ENCODE results near the gene ARHGEF38.

Gene ARHGEF38

GRCh38 chr4:105569057-105569865, 16.8 kb downstream of the ARHGEF38 start:
- POLR2A ChIA-PET (ENCODE audit: low non-redundant PET), result no interaction called here

GRCh38 chr4:105569866-105570236, 17.4 kb downstream of the ARHGEF38 start:
- CTCF ChIA-PET, result no interaction called here
- TF ChIP-seq CTCF (conservative IDR thresholded peaks at IDR 0.05; ENCODE audit: low read depth), result no peak
- no peak for DNase-seq (ENCODE audit: low spot score)
- no peak overlapping the region for H3K27ac ChIP-seq
- POLR2A ChIA-PET (ENCODE audit: low non-redundant PET), result no interaction called here

More at GRCh38 chr4:105569057-105569865, 16.8 kb downstream of the ARHGEF38 start:
- H3K27ac ChIP-seq, result no peak overlapping the region
- no peak for DNase-seq (ENCODE audit: low spot score)
- CTCF ChIA-PET, result no interaction called here
- TF ChIP-seq CTCF (conservative IDR thresholded peaks at IDR 0.05; ENCODE audit: low read depth), result no peak

GRCh38 chr4:105572296-105572695, 19.9 kb downstream of the ARHGEF38 start:
- no peak for DNase-seq (ENCODE audit: low spot score)
- CTCF ChIA-PET, result no interaction called here
- POLR2A ChIA-PET (ENCODE audit: low non-redundant PET), result no interaction called here
- no peak overlapping the region for H3K27ac ChIP-seq
- TF ChIP-seq CTCF (conservative IDR thresholded peaks at IDR 0.05; ENCODE audit: low read depth), result no peak

- no peak for DNase-seq (ENCODE audit: low spot score)
- no peak for TF ChIP-seq CTCF (conservative IDR thresholded peaks at IDR 0.05; ENCODE audit: low read depth)
- H3K27ac ChIP-seq, result no peak overlapping the region
- ChIA-PET POLR2A (ENCODE audit: low non-redundant PET) (no interaction called here), CTCF (no interaction called here)
These were observed 34.4 kb downstream of the ARHGEF38 start for GRCh38 chr4:105586638-105587328.

GRCh38 chr4:105587841-105588240, 35.4 kb downstream of the ARHGEF38 start:
- no peak overlapping the region for H3K27ac ChIP-seq
- ChIA-PET POLR2A (ENCODE audit: low non-redundant PET) (no interaction called here), CTCF (no interaction called here)
- DNase-seq (ENCODE audit: low spot score), result no peak
- no peak for TF ChIP-seq CTCF (conservative IDR thresholded peaks at IDR 0.05; ENCODE audit: low read depth)

- DNase-seq (ENCODE audit: low spot score), result no peak
- POLR2A ChIA-PET (ENCODE audit: low non-redundant PET), result no interaction called here
- H3K27ac ChIP-seq, result no peak overlapping the region
- CTCF ChIA-PET, result no interaction called here
- no peak for TF ChIP-seq CTCF (conservative IDR thresholded peaks at IDR 0.05; ENCODE audit: low read depth)
These were observed 35.8 kb downstream of the ARHGEF38 start for GRCh38 chr4:105588252-105588651.
